ENCODE data around the gene LILRA6.

GRCh38 chr19:54193011-54193410, 49.6 kb downstream of the LILRA6 start:
- TF ChIP-seq CTCF (IDR thresholded peaks at IDR 0.05; ENCODE audit: low read depth, low read length) (no peak), EZH2phosphoT487 (IDR thresholded peaks at IDR 0.05; ENCODE audit: low read depth) (no peak)

Data from OCI-LY3 (cell line).